Calu3 (cell line): ENCODE data around the gene PLIN5. TPM values are rescaled to one million over a fixed set of nuclear protein-coding genes. Genes with fewer than 3 reads are reported as not detected.

Source experiments
- BruUV-seq: library from RNA; stranded (reverse); fragments of 400-500 nt; replicated peaks from 2 replicates; lab custom pipeline; 2021; lab: Mats Ljungman, UMichigan
- CTCF ChIA-PET: fragments of 300-600 bp; sonication (Branson Sonifier 250); formaldehyde crosslinking; loops from one replicate; lab custom pipeline; 2022; ENCODE audit warnings: antibody characterized with exemption; lab: Charles Lee
- DNase-seq: peaks from one replicate; pipeline ENCODE4 v3.0.0; 2022
- H3K27ac Mint-ChIP-seq: one replicate; pipeline ENCODE4 v1.8.0; 2022; ENCODE audit warnings: mixed read lengths; ENCODE audit not compliant: unreplicated experiment
- H3K27me3 Mint-ChIP-seq: one replicate; pipeline ENCODE4 v1.8.0; 2022; ENCODE audit warnings: mixed read lengths; ENCODE audit not compliant: unreplicated experiment
- H3K36me3 Mint-ChIP-seq: one replicate; pipeline ENCODE4 v1.8.0; 2022; ENCODE audit warnings: mild to moderate bottlenecking, moderate library complexity, mixed read lengths; ENCODE audit not compliant: insufficient read depth, unreplicated experiment
- H3K4me1 Mint-ChIP-seq: one replicate; pipeline ENCODE4 v1.8.0; 2022; ENCODE audit warnings: mild to moderate bottlenecking, low read depth, mixed read lengths; ENCODE audit not compliant: unreplicated experiment
- H3K4me3 Mint-ChIP-seq: one replicate; pipeline ENCODE4 v1.8.0; 2022; ENCODE audit warnings: mild to moderate bottlenecking, low read depth, moderate library complexity, mixed read lengths; ENCODE audit not compliant: unreplicated experiment
- H3K9me3 Mint-ChIP-seq: one replicate; pipeline ENCODE4 v1.8.0; 2022; ENCODE audit warnings: low read depth, mixed read lengths; ENCODE audit not compliant: unreplicated experiment
- intact Hi-C: fragments of 100-400 bp; cut with micrococcal nuclease; formaldehyde crosslinking; loops from one replicate; pipeline ENCODE4 v1.10.0; 2022; ENCODE audit not compliant: unreplicated experiment
- total RNA-seq: library from RNA; stranded (reverse); gene quantifications from 2 replicates; pipeline ENCODE4 v1.2.3, GENCODE V29; 2022
- TF ChIP-seq, protein P1 (sequence below): fragments of 200-600 bp; IDR thresholded peaks from one replicate; pipeline ENCODE4 v1.8.0; 2022; ENCODE audit warnings: antibody characterized with exemption; ENCODE audit not compliant: unreplicated experiment

PLIN5 gene
- total RNA-seq, 1 experiment from 2014 or later: 7.6 TPM

DNA sequence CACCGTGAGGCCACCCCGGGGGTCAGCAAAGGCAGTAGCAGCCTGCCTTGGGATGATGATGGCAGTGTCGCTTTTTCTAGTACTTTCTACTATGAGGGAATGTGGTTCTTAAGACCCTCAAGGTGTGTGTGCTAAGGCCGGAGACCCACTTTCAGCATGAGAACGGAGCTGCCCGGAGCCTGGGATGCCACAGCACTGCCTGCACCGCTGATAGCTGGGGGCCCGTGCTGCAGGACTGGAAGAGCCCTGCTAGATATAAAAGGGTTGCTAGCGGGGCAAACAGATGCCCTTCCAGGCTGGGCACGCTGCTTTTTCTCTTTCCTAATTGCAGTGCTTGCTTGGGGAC is 31.2 kb downstream of the PLIN5 start:
- Mint-ChIP-seq H3K36me3 (peaks cover 36% of the 10 kb centered on the region), H3K9me3 (no peaks in the 10 kb centered on the region), H3K27ac (no peak overlapping the region), H3K4me3 (no peak overlapping the region), H3K4me1 (no peaks in the 10 kb centered on the region), H3K27me3 (no peaks in the 10 kb centered on the region)
- intact Hi-C loops: no loop called here
- TF ChIP-seq, protein P1, sequence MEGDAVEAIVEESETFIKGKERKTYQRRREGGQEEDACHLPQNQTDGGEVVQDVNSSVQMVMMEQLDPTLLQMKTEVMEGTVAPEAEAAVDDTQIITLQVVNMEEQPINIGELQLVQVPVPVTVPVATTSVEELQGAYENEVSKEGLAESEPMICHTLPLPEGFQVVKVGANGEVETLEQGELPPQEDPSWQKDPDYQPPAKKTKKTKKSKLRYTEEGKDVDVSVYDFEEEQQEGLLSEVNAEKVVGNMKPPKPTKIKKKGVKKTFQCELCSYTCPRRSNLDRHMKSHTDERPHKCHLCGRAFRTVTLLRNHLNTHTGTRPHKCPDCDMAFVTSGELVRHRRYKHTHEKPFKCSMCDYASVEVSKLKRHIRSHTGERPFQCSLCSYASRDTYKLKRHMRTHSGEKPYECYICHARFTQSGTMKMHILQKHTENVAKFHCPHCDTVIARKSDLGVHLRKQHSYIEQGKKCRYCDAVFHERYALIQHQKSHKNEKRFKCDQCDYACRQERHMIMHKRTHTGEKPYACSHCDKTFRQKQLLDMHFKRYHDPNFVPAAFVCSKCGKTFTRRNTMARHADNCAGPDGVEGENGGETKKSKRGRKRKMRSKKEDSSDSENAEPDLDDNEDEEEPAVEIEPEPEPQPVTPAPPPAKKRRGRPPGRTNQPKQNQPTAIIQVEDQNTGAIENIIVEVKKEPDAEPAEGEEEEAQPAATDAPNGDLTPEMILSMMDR: no peak
- CTCF ChIA-PET: no interaction called here
- BruUV-seq: no TSS peak
- DNase-seq: no peak

DNA sequence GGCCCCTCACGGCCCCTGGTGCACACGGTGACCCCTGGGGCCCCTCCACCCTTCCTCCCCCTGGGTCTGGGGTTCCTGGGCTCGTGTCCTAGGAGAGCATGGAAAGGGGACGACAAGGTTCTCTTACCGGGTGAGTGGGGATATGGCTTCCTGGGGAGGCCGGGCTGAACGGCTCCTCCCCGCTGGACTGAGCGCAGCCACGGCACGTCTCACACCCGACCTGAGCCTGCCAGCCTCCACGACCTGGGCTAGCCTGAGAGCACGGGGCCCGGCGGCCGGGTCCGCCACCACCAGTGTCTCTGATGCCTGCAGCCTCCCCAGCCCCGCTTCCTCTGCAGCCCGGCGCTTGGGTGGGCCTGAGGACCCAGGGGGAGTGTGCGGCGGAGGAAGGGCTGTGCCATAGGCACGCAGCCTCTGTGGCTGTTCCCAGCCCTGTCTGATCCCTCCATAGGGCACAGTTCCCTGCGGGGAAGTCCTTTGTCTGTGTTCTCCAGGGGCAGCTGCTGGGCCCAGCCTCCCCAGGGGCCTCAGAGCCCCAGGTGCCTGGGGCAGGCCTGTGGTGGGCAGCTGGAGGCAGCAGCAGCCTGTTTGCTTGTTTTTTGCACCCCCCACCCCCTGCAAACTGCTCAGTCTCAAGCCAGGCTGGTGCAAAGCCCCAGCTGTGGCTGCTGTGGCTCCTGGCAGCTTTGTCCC is 31.7 kb downstream of the PLIN5 start:
- Mint-ChIP-seq H3K4me1 (no peaks in the 10 kb centered on the region), H3K27ac (no peak overlapping the region), H3K9me3 (no peaks in the 10 kb centered on the region), H3K36me3 (peaks cover 36% of the 10 kb centered on the region), H3K27me3 (no peaks in the 10 kb centered on the region), H3K4me3 (no peak overlapping the region)
- intact Hi-C loops: no loop called here
- BruUV-seq: no TSS peak
- DNase-seq: no peak
- TF ChIP-seq, protein P1: no peak
- CTCF ChIA-PET: no interaction called here

DNA sequence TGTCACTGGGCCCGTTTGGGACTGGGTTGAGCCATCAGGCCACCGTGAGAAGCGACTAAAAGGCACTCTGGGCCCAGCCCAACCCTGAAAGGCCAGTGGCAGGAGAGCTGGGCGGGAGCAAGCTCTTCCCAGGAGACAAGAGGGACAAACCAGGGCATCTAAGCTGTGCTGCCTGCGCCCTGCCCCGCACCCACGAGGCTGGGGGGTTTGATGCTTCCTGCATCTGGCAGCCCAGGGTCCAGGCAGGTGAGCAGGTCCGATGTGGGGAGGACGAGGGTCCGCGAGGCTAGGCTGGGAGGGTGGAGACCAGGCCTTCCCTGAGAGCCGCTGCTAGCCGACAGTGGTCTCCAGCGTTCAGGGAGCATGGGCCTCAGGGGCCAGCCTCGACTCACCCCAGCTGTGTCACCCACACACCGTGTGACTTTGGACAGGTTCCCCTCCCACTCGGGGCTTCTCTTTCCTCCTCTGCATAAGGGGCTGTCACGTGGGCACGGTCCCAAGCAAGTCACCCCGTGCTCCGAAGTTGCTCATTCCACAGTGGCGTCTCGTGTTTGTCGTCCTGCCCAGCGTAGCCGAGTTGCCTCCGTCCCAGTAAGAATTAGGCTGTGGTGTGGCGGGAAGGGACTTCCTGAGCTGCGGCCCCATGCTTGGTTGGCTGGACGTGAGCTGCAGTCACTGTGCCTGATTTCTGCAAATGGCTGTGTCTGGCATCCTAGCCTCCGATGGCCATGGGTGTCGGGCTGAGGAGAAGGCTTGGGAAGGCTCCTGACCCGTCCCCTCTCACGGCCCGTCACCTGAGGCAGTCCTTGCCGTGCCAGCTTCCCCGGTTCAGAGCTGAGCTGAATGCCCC is 32.5 kb downstream of the PLIN5 start:
- intact Hi-C loops: no loop called here
- H3K36me3 Mint-ChIP-seq: peaks cover 40% of the 10 kb centered on the region
- no peaks in the 10 kb centered on the region for H3K27me3 Mint-ChIP-seq
- no peak overlapping the region for H3K4me3 Mint-ChIP-seq
- H3K4me1 Mint-ChIP-seq: no peaks in the 10 kb centered on the region
- no peak overlapping the region for H3K27ac Mint-ChIP-seq
- BruUV-seq: no TSS peak
- CTCF ChIA-PET: no interaction called here
- no peak for DNase-seq
- TF ChIP-seq, protein P1: no peak
- H3K9me3 Mint-ChIP-seq: no peaks in the 10 kb centered on the region

DNA sequence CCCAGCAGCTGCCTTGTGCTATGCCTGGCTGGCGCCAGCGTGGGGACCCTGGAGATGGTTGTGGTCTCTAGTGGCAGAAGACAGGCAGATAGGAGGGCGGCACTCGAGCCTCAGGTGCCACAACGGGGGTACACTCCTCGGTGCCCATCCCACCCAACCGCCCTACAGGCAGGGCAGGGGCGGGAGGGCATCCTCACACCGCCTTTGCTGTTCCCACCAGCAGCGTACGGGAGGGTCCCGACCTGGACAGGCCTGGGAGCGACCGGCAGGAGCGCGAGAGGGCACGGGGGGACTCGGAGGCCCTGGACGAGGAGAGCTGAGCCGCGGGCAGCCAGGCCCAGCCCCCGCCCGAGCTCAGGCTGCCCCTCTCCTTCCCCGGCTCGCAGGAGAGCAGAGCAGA is 33.3 kb downstream of the PLIN5 start:
- intact Hi-C loops: no loop called here
- Mint-ChIP-seq H3K4me1 (no peaks in the 10 kb centered on the region), H3K9me3 (no peaks in the 10 kb centered on the region), H3K27me3 (no peaks in the 10 kb centered on the region), H3K27ac (no peak overlapping the region), H3K4me3 (no peak overlapping the region), H3K36me3 (peaks cover 38% of the 10 kb centered on the region)
- CTCF ChIA-PET: no interaction called here
- TF ChIP-seq, protein P1: no peak
- no peak for DNase-seq
- no TSS peak for BruUV-seq
